ENCODE data around the gene NPAS3. TPM values are rescaled to one million over a fixed set of nuclear protein-coding genes. Genes with fewer than 3 reads are reported as not detected.

Gene NPAS3
- total RNA-seq, 1 experiment from 2014 or later, result 0.36 TPM

DNA sequence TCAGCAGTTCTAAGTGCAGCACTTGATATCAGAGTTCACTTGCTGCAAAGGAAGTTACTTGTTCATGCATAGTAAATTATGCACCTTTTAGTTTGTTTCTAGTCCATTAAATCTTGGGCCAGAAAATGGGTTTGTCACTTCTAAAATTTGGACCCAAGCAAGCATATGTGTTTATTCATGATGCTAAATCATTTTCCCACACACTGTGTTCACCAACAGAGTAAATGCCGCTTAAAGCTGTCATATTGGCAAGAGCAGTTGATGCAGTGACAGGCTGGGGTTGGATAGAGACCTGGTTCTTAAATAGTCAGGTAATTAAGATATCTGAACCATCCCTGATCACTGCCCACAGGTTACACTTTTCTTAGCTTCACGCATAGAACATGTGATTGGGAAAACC is 602.5 kb downstream of the NPAS3 start:
- H3K4me2 ChIP-seq (ENCODE audit: low read length), result no peak overlapping the region
- H3K79me2 ChIP-seq (ENCODE audit: low read length), result no peaks in the 10 kb centered on the region
- no peaks in the 10 kb centered on the region for H3F3A ChIP-seq (ENCODE audit: low read length, unreplicated experiment)
- no peak overlapping the region for H2AFZ ChIP-seq (ENCODE audit: low read length)
- no TSS peak for BruUV-seq (replicated peaks)
- no peak overlapping the region for H3K9ac ChIP-seq (ENCODE audit: low read length)
- no peak overlapping the region for H3K27ac ChIP-seq (ENCODE audit: low read length)
- H4K20me1 ChIP-seq (ENCODE audit: low read length), result no peaks in the 10 kb centered on the region
- DNase-seq (no peak), ATAC-seq (no peak)
- ChIA-PET CTCF (no interaction called here), POLR2A (ENCODE audit: unreplicated experiment) (no interaction called here)
- no peaks in the 10 kb centered on the region for H3K27me3 ChIP-seq (ENCODE audit: low read length)
- intact Hi-C loops (cut with micrococcal nuclease), result no loop called here
- no peak overlapping the region for H3K4me3 ChIP-seq (ENCODE audit: low read length)
- no peaks in the 10 kb centered on the region for H3K9me2 ChIP-seq (replicated peaks; ENCODE audit: low read length)
- no peak for TF ChIP-seq EZH2 (IDR thresholded peaks at IDR 0.05; ENCODE audit: low read length, unreplicated experiment)
- no peak for TF ChIP-seq EZH2phosphoT487 (IDR thresholded peaks at IDR 0.05; ENCODE audit: borderline replicate concordance, low read length)
- TF ChIP-seq, protein P1, sequence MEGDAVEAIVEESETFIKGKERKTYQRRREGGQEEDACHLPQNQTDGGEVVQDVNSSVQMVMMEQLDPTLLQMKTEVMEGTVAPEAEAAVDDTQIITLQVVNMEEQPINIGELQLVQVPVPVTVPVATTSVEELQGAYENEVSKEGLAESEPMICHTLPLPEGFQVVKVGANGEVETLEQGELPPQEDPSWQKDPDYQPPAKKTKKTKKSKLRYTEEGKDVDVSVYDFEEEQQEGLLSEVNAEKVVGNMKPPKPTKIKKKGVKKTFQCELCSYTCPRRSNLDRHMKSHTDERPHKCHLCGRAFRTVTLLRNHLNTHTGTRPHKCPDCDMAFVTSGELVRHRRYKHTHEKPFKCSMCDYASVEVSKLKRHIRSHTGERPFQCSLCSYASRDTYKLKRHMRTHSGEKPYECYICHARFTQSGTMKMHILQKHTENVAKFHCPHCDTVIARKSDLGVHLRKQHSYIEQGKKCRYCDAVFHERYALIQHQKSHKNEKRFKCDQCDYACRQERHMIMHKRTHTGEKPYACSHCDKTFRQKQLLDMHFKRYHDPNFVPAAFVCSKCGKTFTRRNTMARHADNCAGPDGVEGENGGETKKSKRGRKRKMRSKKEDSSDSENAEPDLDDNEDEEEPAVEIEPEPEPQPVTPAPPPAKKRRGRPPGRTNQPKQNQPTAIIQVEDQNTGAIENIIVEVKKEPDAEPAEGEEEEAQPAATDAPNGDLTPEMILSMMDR (conservative IDR thresholded peaks at IDR 0.05; ENCODE audit: low read depth, low read length), result no peak
- no peaks in the 10 kb centered on the region for H3K9me3 ChIP-seq (ENCODE audit: low read length)
- 0 out of 2 replicates have a peak, but pooled peaks cover 4% of the 10 kb centered on the region for H3K4me1 ChIP-seq (ENCODE audit: insufficient read depth, low read length)
- H3K36me3 ChIP-seq (ENCODE audit: low read depth, low read length), result no peaks in the 10 kb centered on the region

DNA sequence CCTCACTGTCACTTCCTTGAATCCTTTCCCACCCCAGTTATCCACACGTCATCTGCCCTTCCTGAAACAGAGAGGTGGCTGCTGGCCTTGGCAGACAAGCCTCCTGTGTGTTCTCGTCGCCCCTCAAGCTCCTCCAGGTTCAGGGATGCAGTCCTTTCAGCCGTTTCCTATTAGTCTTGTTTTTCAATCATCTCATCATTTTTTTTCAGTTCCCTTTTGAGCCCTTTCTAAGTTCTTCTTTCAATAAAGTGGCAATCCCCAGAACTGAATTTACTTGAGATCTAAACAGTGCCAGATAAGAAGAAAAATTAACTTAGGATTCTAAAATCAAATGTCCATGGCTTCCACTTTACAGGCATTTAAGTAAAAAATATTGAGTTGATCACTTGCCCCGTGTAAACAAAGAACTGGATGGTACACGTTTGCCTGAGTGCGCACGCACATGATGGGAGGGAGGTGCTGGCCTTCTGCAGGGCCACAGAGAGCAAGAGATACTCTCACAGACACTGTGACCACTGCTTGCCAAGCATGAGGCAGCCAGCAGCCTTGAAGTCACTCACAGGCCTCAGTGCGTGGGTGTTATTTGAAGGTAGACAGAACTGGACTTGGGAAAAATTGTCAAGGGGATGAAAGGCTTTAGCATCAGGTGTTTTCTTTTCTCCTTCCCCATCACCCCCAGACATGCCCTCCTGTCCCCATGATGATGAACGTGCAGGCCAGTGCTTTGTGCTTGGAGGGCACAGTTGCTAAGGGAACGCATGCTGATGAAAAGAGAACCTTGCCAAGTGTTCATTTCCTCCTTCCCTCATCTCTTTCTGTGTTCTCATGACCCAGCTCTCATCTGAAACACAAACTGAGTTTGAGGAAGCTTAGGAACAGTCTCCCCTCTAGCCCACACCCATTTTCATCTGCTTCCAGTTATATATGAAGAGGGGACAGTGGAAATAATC is 603.9 kb downstream of the NPAS3 start:
- CTCF ChIA-PET, result no interaction called here
- H3K9me3 ChIP-seq (ENCODE audit: low read length), result no peaks in the 10 kb centered on the region
- H3K9ac ChIP-seq (ENCODE audit: low read length), result no peak overlapping the region
- no peaks in the 10 kb centered on the region for H3K9me2 ChIP-seq (replicated peaks; ENCODE audit: low read length)
- no peaks in the 10 kb centered on the region for H4K20me1 ChIP-seq (ENCODE audit: low read length)
- no peaks in the 10 kb centered on the region for H3K27me3 ChIP-seq (ENCODE audit: low read length)
- DNase-seq, result no peak
- POLR2A ChIA-PET (ENCODE audit: unreplicated experiment), result no interaction called here
- H3K27ac ChIP-seq (ENCODE audit: low read length), result no peak overlapping the region
- no peak for ATAC-seq
- intact Hi-C loops (cut with micrococcal nuclease), result no loop called here
- 0 out of 2 replicates have a peak, but pooled peaks cover 4% of the 10 kb centered on the region for H3K4me1 ChIP-seq (ENCODE audit: insufficient read depth, low read length)
- H3K4me2 ChIP-seq (ENCODE audit: low read length), result no peak overlapping the region
- H3K79me2 ChIP-seq (ENCODE audit: low read length), result no peaks in the 10 kb centered on the region
- no peaks in the 10 kb centered on the region for H3F3A ChIP-seq (ENCODE audit: low read length, unreplicated experiment)
- no peak overlapping the region for H3K4me3 ChIP-seq (ENCODE audit: low read length)
- no TSS peak for BruUV-seq (replicated peaks)
- TF ChIP-seq EZH2 (IDR thresholded peaks at IDR 0.05; ENCODE audit: low read length, unreplicated experiment), result no peak
- TF ChIP-seq, protein P1 (conservative IDR thresholded peaks at IDR 0.05; ENCODE audit: low read depth, low read length), result no peak
- TF ChIP-seq EZH2phosphoT487 (IDR thresholded peaks at IDR 0.05; ENCODE audit: borderline replicate concordance, low read length), result no peak
- H3K36me3 ChIP-seq (ENCODE audit: low read depth, low read length), result no peaks in the 10 kb centered on the region
- H2AFZ ChIP-seq (ENCODE audit: low read length), result no peak overlapping the region

DNA sequence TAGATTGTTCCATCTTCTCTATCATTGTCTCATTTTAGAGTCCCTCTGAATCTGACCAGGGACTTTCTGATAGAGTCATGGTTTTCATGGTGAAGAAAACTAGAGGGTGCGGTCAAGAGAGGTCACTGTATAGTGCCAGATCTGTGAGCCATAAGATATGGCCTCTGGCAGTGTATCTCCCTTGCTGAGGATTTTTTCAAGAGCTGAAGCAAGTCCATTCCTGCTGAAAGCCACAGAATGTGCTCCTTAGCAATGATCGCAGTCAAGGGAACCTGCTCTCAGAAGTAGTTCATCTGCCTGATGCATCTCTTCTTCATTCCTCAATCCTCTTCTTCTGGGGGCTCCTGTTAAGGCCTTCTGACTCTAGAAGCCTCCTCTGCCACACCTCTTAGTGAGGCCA is 607.0 kb downstream of the NPAS3 start:
- DNase-seq, result no peak
- Histone ChIP-seq H2AFZ (ENCODE audit: low read length) (no peak overlapping the region), H4K20me1 (ENCODE audit: low read length) (no peaks in the 10 kb centered on the region), H3K4me2 (ENCODE audit: low read length) (no peak overlapping the region), H3K9me2 (replicated peaks; ENCODE audit: low read length) (no peaks in the 10 kb centered on the region), H3K79me2 (ENCODE audit: low read length) (no peaks in the 10 kb centered on the region), H3K36me3 (ENCODE audit: low read depth, low read length) (no peaks in the 10 kb centered on the region), H3K4me1 (ENCODE audit: insufficient read depth, low read length) (no peaks in the 10 kb centered on the region), H3F3A (ENCODE audit: low read length, unreplicated experiment) (no peaks in the 10 kb centered on the region), H3K27me3 (ENCODE audit: low read length) (no peaks in the 10 kb centered on the region), H3K27ac (ENCODE audit: low read length) (no peak overlapping the region), H3K9ac (ENCODE audit: low read length) (no peak overlapping the region), H3K9me3 (ENCODE audit: low read length) (no peaks in the 10 kb centered on the region), H3K4me3 (ENCODE audit: low read length) (no peak overlapping the region)
- no TSS peak for BruUV-seq (replicated peaks)
- ChIA-PET CTCF (no interaction called here), POLR2A (ENCODE audit: unreplicated experiment) (no interaction called here)
- intact Hi-C loops (cut with micrococcal nuclease), result no loop called here
- no peak for ATAC-seq
- no peak for TF ChIP-seq EZH2phosphoT487 (IDR thresholded peaks at IDR 0.05; ENCODE audit: borderline replicate concordance, low read length)
- TF ChIP-seq, protein P1 (conservative IDR thresholded peaks at IDR 0.05; ENCODE audit: low read depth, low read length), result no peak
- TF ChIP-seq EZH2 (IDR thresholded peaks at IDR 0.05; ENCODE audit: low read length, unreplicated experiment), result no peak

All from PC-3 (cell line).